SK-N-SH (cell line): ENCODE data around the gene LPP. TPM values are rescaled to one million over a fixed set of nuclear protein-coding genes. Genes with fewer than 3 reads are reported as not detected.

ENCODE experiments used
- CTCF ChIA-PET: fragments of 300-600, 350-600 bp; formaldehyde crosslinking; extraction: SDS; loops from one replicate; lab custom pipeline; 2021; lab: Yijun Ruan, JAX
- POLR2A ChIA-PET: fragments of 350-600 bp; sonication (Branson Sonifier 250); formaldehyde crosslinking; extraction: SDS; loops from one replicate; lab custom pipeline; 2020; ENCODE audit warnings: antibody characterized with exemption, inconsistent platforms; lab: Yijun Ruan, JAX
- DNase-seq: peaks from one replicate; pipeline ENCODE4 v3.0.0; 2012
- H2AFZ ChIP-seq: fragments of 200-600 bp; sonication (generic); 2 replicates; pipeline ENCODE4 v1.8.1; 2016; ENCODE audit warnings: antibody characterized with exemption, mild to moderate bottlenecking, low read depth
- H3F3A ChIP-seq: fragments of 200-600 bp; sonication (generic); replicated peaks from 2 replicates; pipeline ENCODE3; 2016; ENCODE audit warnings: antibody characterized with exemption, mild to moderate bottlenecking; ENCODE audit not compliant: insufficient read depth
- H3K27ac ChIP-seq, 2 experiments: fragments of 200-500 bp in 1 of 2; fragments of 200-600 bp in 1 of 2; sonication (Bioruptor generic) in 1 of 2; sonication (generic), shearing (Covaris generic) in 1 of 2; 2 replicates each; pipeline versions ENCODE4 v1.5.1 to v1.6.1; 2014 to 2016; ENCODE audit warnings: low read depth in 2 of 2, inconsistent platforms in 1 of 2, low read length in 1 of 2, mild to moderate bottlenecking in 1 of 2, mixed read lengths in 1 of 2
- H3K27me3 ChIP-seq: fragments of 200-600 bp; sonication (generic), shearing (Covaris generic); 2 replicates; pipeline ENCODE4 v1.6.1; 2016; ENCODE audit warnings: mixed run types; ENCODE audit not compliant: insufficient read depth
- H3K36me3 ChIP-seq, 2 experiments: fragments of 200-500 bp in 1 of 2; fragments of 200-600 bp in 1 of 2; sonication (Bioruptor generic) in 1 of 2; sonication (generic) in 1 of 2; replicated peaks in 1 of 2; 2 replicates each; pipeline versions ENCODE3 to v1.5.1; 2014 to 2016; ENCODE audit warnings: low read length in 1 of 2, mild to moderate bottlenecking in 1 of 2; ENCODE audit not compliant: insufficient read depth in 2 of 2, control insufficient read depth in 1 of 2
- H3K4me1 ChIP-seq, 2 experiments: fragments of 200-500 bp in 1 of 2; fragments of 200-600 bp in 1 of 2; sonication (Bioruptor generic) in 1 of 2; sonication (generic), shearing (Covaris generic) in 1 of 2; 2 replicates each; pipeline versions ENCODE4 v1.5.1 to v1.6.1; 2014 to 2016; ENCODE audit warnings: low read depth in 1 of 2, low read length in 1 of 2, mixed run types in 1 of 2; ENCODE audit not compliant: insufficient read depth in 2 of 2, control insufficient read depth in 1 of 2
- H3K4me2 ChIP-seq: fragments of 200-600 bp; sonication (generic), shearing (Covaris generic); 2 replicates; pipeline ENCODE4 v1.6.1; 2017; ENCODE audit warnings: mixed run types
- H3K4me3 ChIP-seq, 2 experiments: fragments of 200-500 bp in 1 of 2; fragments of 200-600 bp in 1 of 2; sonication (Bioruptor generic) in 1 of 2; sonication (generic), shearing (Covaris generic) in 1 of 2; 2 replicates each; pipeline versions ENCODE4 v1.5.1 to v1.8.1; 2014 to 2016; ENCODE audit warnings: low read depth in 2 of 2, inconsistent platforms in 1 of 2, low read length in 1 of 2, mild to moderate bottlenecking in 1 of 2, mixed read lengths in 1 of 2, moderate library complexity in 1 of 2
- H3K79me2 ChIP-seq: fragments of 200-600 bp; sonication (generic); 2 replicates; pipeline ENCODE4 v1.8.1; 2017; ENCODE audit warnings: mild to moderate bottlenecking; ENCODE audit not compliant: insufficient read depth
- H3K9ac ChIP-seq: fragments of 200-600 bp; sonication (generic); 2 replicates; pipeline ENCODE4 v1.6.1; 2017; ENCODE audit warnings: mixed run types
- H3K9me2 ChIP-seq: fragments of 200-600 bp; sonication (generic); 2 replicates; pipeline ENCODE4 v1.6.1; 2017; ENCODE audit warnings: mixed run types
- H3K9me3 ChIP-seq: fragments of 200-600 bp; sonication (generic); 2 replicates; pipeline ENCODE4 v1.6.1; 2017; ENCODE audit warnings: mixed run types, mild to moderate bottlenecking, moderate library complexity
- H4K20me1 ChIP-seq: fragments of 200-600 bp; sonication (generic); 2 replicates; pipeline ENCODE4 v1.6.1; 2017; ENCODE audit warnings: mild to moderate bottlenecking, mixed run types; ENCODE audit not compliant: insufficient read depth
- CHD2 ChIP-seq: fragments of 150-350 bp; IDR thresholded peaks from 2 replicates; pipeline ENCODE4 v1.6.1; 2018; ENCODE audit warnings: low read length; ENCODE audit not compliant: partially characterized antibody
- CTCF ChIP-seq: fragments of 200-600 bp; sonication (generic); IDR thresholded peaks from 2 replicates; pipeline ENCODE4 v1.6.1; 2017; ENCODE audit warnings: antibody characterized with exemption, mild to moderate bottlenecking, moderate library complexity
- ELF1 ChIP-seq: IDR thresholded peaks from 2 replicates; pipeline ENCODE4 v1.4.0; 2012
- EP300 ChIP-seq, 2 experiments: IDR thresholded peaks; 2 replicates each; pipeline versions ENCODE4 v1.4.0 to v1.6.1; 2012; ENCODE audit warnings: borderline replicate concordance in 1 of 2, low read depth in 1 of 2, low read length in 1 of 2
- EZH2phosphoT487 ChIP-seq: fragments of 200-600 bp; sonication (generic); IDR thresholded peaks from 2 replicates; pipeline ENCODE4 v1.6.1; 2017; ENCODE audit warnings: low read depth, mixed run types, mild to moderate bottlenecking, antibody characterized with exemption, moderate library complexity, borderline replicate concordance
- FOXJ3 ChIP-seq: sonication (generic); formaldehyde crosslinking; IDR thresholded peaks from 2 replicates; pipeline ENCODE4 v1.5.1; 2020; ENCODE audit warnings: mild to moderate bottlenecking, missing genetic modification reagents
- FOXM1 ChIP-seq: IDR thresholded peaks from 2 replicates; pipeline ENCODE4 v1.4.0; 2012; ENCODE audit warnings: low read depth, mild to moderate bottlenecking
- RAD21 ChIP-seq: IDR thresholded peaks from 2 replicates; pipeline ENCODE4 v1.6.1; 2012; ENCODE audit warnings: mild to moderate bottlenecking, low read length
- RCOR1 ChIP-seq: fragments of 150-350 bp; IDR thresholded peaks from 2 replicates; pipeline ENCODE4 v1.6.1; 2017; ENCODE audit warnings: antibody characterized with exemption, low read length
- REST ChIP-seq: IDR thresholded peaks from 2 replicates; pipeline ENCODE4 v1.6.1; 2012; ENCODE audit warnings: mild to moderate bottlenecking, low read depth, low read length, moderate library complexity
- SMC3 ChIP-seq: IDR thresholded peaks from 2 replicates; pipeline ENCODE4 v1.6.1; 2012; ENCODE audit warnings: low read depth, low read length, improper control_type of control experiment
- TAF1 ChIP-seq: IDR thresholded peaks from 2 replicates; pipeline ENCODE4 v1.6.1; 2012; ENCODE audit warnings: low read depth, mild to moderate bottlenecking, low read length, moderate library complexity, borderline replicate concordance
- USF2 ChIP-seq: fragments of 150-350 bp; IDR thresholded peaks from 2 replicates; pipeline ENCODE4 v1.6.1; 2017; ENCODE audit warnings: antibody characterized with exemption, low read length, low read depth, borderline replicate concordance
- YY1 ChIP-seq: IDR thresholded peaks from 2 replicates; pipeline ENCODE4 v1.4.0; 2012; ENCODE audit warnings: low read depth, mild to moderate bottlenecking
- WGBS: methylation state at CpG from one replicate; pipeline ENCODE4 v1.1.6; 2017; ENCODE audit warnings: low lambda C conversion rate; 5-methylcytosine and 5-hydroxymethylcytosine counted together
- polyA plus RNA-seq, 3 experiments: library from polyadenylated mRNA; depleted of rRNA; stranded (reverse); fragments of >200 nt; gene quantifications; 2 replicates each; pipeline ENCODE4 v1.2.3, GENCODE V29; 2012

The LPP gene
- polyA plus RNA-seq, 1 of the 3 experiments (the other 2 are of a cell fraction), result 6.6 TPM

GRCh38 chr3:188339410-188340295, 185.7 kb downstream of the LPP start:
- Histone ChIP-seq H3K4me2 (no peak overlapping the region), H3K27ac (no peak overlapping the region), H3K27me3 (no peaks in the 10 kb centered on the region), H4K20me1 (no peaks in the 10 kb centered on the region), H3K9ac (no peak overlapping the region), H3K36me3 (peaks cover 0 to 16% of the 10 kb centered on the region in 2 experiments), H3K9me2 (no peaks in the 10 kb centered on the region), H3K79me2 (peaks cover 89% of the 10 kb centered on the region), H3F3A (peaks cover 14% of the 10 kb centered on the region), H3K9me3 (no peaks in the 10 kb centered on the region), H3K4me1 (peaks cover 0 to 20% of the 10 kb centered on the region in 2 experiments; a peak in 2 of 4 replicates), H3K4me3 (no peak overlapping the region), H2AFZ (no peak overlapping the region)
- DNase-seq, result no peak
- no peak for TF ChIP-seq CHD2
- no peak for TF ChIP-seq FOXM1
- no peak for TF ChIP-seq ELF1
- no peak for TF ChIP-seq EZH2phosphoT487
- TF ChIP-seq YY1, result no peak
- TF ChIP-seq USF2, result no peak
- TF ChIP-seq CTCF, result no peak
- no peak for TF ChIP-seq REST
- 56% methylated on average over 11 of the region's 11 CpGs for WGBS
- POLR2A ChIA-PET, result no interaction called here
- CTCF ChIA-PET, result interaction anchor here (0.9 kb wide), 1 partner anchor 9 kb away, joined by 4 read pairs; no protein-coding TSS in a partner anchor

- Histone ChIP-seq H3K9me3 (no peaks in the 10 kb centered on the region), H3K9ac (no peak overlapping the region), H3F3A (peaks cover 21% of the 10 kb centered on the region), H3K4me3 (no peak overlapping the region), H3K27ac (no peak overlapping the region), H3K79me2 (peaks cover 81% of the 10 kb centered on the region), H3K4me2 (no peak overlapping the region), H3K4me1 (peaks cover 0 to 32% of the 10 kb centered on the region in 2 experiments; a peak in 2 of 4 replicates), H3K27me3 (no peaks in the 10 kb centered on the region)
- DNase-seq, result no peak
- CTCF ChIA-PET, result no interaction called here
- WGBS, result 58% methylated on average over 2 of the region's 2 CpGs
- POLR2A ChIA-PET, result no interaction called here
- TF ChIP-seq SMC3 (no peak), CHD2 (no peak), EZH2phosphoT487 (no peak), RAD21 (no peak), EP300 (IDR thresholded peaks at IDR 0.05; ENCODE audit: borderline replicate concordance in 1 of 2, low read depth in 1 of 2, low read length in 1 of 2) (no peak), FOXJ3 (CRISPR knock-in tag) (no peak), RCOR1 (no peak), TAF1 (no peak)
- TF ChIP-seq, all 33 proteins: peak for 0
- no peaks in the 10 kb centered on the region for H4K20me1 ChIP-seq
- H3K36me3 ChIP-seq, result peaks cover 0 to 10% of the 10 kb centered on the region in 2 experiments
- H3K9me2 ChIP-seq, result no peaks in the 10 kb centered on the region
- H2AFZ ChIP-seq, result no peak overlapping the region
Observed at GRCh38 chr3:188341501-188341900, 187.5 kb downstream of the LPP start.
